Fibroblast of pulmonary artery (primary cell): ENCODE measurements around the gene NAT9.

Source experiments
- DNase-seq: peaks from one replicate; pipeline ENCODE4 v3.0.0-alpha.2; 2010; ENCODE audit warnings: low read depth
- H3K4me3 ChIP-seq: replicated peaks from 2 replicates; pipeline ENCODE4 v1.5.1; 2011; ENCODE audit warnings: low read depth, mild to moderate bottlenecking, control low read depth, low read length, moderate library complexity
- CTCF ChIP-seq: IDR thresholded peaks from 2 replicates; pipeline ENCODE4 v1.5.1; 2011; ENCODE audit warnings: mild to moderate bottlenecking, control low read depth, low read length, inconsistent platforms; ENCODE audit errors: missing control alignments

NAT9 gene

GRCh38 chr17:74757931-74758847, 18.0 kb downstream of the NAT9 start:
- peak; percentile 43 for DNase-seq
- H3K4me3 ChIP-seq, result no peak overlapping the region

GRCh38 chr17:74757502-74757901, 18.6 kb downstream of the NAT9 start:
- no peak for DNase-seq
- H3K4me3 ChIP-seq, result no peak overlapping the region
- no peak for TF ChIP-seq CTCF

More at GRCh38 chr17:74757931-74758847, 18.0 kb downstream of the NAT9 start:
- no peak for TF ChIP-seq CTCF

- no peak for TF ChIP-seq CTCF
- no peak for DNase-seq
- H3K4me3 ChIP-seq, result no peak overlapping the region
Observed at GRCh38 chr17:74756891-74757290, 19.3 kb downstream of the NAT9 start.

DNA sequence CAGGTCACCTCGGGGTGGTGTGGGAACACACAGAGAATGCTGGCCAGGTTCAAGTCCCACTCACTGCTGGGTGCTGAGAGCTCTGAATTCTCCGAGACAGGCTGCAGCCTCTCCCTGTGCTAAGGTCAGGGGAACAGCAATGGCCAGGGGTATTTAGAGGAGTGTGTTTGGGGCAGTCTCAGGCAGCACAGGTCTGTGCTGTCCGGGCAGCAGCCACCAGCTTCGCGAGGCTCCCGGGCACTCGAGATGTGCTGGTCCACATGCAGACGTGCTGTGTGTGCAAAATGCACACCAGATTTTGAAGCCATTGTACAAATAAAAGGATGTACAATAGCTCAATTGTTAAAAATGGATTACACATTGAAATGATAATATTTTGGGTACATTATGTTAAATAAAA, 20.6 kb downstream of the NAT9 start:
- no peak for TF ChIP-seq CTCF
- DNase-seq, result no peak
- H3K4me3 ChIP-seq, result no peak overlapping the region

GRCh38 chr17:74754832-74755231, 21.3 kb downstream of the NAT9 start:
- H3K4me3 ChIP-seq, result no peak overlapping the region
- DNase-seq, result no peak
- TF ChIP-seq CTCF, result no peak

DNA sequence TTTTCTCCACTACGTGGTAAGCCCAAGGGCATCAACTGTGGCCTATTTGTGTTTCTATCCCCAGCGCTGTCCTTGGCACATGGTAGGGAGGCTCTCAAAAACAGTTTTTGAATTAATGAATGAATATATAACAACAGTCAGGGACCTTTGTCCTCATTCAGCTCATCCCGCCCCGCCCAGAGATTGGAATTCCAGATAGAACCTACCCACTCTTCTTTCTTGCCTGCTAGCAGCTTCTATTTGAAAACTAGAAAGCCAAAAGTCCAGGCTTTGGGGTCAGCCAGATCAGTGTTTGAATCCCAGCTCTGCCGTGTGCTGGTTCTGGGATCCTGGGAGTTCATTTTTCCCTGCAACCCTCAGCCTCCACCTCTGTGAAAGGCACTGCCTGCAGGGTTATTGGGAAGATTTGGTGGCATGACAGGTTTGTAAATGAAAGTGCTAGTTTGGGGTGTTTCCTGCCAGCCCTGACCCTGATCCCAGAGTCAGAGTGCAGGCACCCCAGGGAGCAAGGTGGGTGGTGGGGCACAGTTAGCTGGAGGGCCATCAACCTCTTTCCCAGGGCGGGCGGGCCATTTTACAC, 23.2 kb downstream of the NAT9 start:
- no peak for DNase-seq
- no peak for TF ChIP-seq CTCF
- H3K4me3 ChIP-seq, result no peak overlapping the region
